GM10847 (cell line): ENCODE results near the gene VTA1.

ENCODE experiments used
- POLR2A ChIP-seq: IDR thresholded peaks from 2 replicates; pipeline ENCODE4 v1.6.1; 2011; ENCODE audit not compliant: insufficient read length; ENCODE audit errors: extremely low read depth

VTA1 gene, protein sequence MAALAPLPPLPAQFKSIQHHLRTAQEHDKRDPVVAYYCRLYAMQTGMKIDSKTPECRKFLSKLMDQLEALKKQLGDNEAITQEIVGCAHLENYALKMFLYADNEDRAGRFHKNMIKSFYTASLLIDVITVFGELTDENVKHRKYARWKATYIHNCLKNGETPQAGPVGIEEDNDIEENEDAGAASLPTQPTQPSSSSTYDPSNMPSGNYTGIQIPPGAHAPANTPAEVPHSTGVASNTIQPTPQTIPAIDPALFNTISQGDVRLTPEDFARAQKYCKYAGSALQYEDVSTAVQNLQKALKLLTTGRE

DNA sequence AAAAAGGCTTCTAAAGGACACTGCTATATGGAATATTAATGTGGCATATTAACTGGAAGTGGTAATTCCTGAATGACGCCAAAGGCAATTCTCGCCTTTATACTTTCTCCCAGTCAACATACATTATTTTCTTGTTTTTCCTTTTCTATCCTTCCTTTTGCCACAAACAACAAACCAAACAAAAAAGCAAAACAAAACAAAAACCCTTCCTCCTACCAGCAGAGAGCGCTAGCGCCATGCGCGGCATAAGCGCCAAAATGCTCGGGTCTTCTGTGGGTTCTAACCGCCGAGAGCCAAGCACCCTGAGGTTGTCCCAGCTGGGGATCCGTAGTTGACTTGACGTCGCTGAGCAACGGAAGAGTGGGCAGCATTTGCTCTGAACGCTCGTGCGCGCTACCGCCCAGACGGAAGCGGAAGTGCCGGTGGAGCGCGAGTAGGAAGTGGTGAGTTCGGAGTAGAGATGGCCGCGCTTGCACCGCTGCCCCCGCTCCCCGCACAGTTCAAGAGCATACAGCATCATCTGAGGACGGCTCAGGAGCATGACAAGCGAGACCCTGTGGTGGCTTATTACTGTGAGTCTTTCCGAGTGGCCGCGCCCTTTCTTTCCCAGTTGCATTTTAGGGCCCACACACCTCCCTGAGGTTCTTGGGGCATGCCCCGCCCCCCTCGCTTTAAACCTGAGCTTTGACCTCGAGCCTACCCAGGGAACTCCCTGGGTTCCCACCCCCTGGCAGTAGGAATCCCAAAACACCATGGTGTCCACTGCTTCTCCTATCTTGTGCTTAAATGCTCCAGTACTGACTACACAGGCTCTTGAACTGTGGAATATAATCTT is at the start of gene VTA1, which contains the start of gene NMBR:
Gene VTA1, plus strand, starts transcription at position 436 of the 835 bp plus-strand sequence. Its CDS starts 25 bp downstream, at position 461.
Gene NMBR, minus strand, starts transcription at position 295 of the 835 bp plus-strand sequence. CDS start 58,464 bp downstream, outside the sequence.
- peak; percentile 57 for TF ChIP-seq POLR2A

DNA sequence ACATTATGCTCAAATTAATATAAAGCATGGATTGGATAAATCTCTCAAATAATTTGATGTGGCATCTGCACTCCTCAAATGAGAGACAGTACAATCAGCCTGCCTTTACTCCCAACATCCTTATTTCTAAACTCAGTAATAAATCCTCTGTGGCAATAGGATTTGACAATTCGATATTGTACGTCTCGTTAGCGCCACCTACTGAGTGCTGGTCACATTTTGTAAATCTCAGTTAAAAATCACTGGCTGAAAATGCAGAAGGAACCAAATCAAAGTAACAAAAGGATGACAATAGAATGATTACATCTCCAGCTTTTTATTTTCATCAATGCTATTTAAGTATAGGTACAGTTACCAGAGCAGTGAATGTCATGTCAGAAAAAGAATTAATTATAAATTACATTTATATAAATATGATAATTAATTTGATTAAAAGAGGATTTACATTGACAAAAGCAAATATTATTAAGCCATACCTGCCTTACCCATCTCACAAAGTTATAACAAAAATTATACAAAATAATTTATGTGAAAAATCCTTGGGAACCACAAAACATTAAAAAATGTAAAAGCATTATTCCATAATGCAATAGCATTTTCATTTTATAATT is 34.5 kb upstream of the VTA1 start:
- no peak for TF ChIP-seq POLR2A

DNA sequence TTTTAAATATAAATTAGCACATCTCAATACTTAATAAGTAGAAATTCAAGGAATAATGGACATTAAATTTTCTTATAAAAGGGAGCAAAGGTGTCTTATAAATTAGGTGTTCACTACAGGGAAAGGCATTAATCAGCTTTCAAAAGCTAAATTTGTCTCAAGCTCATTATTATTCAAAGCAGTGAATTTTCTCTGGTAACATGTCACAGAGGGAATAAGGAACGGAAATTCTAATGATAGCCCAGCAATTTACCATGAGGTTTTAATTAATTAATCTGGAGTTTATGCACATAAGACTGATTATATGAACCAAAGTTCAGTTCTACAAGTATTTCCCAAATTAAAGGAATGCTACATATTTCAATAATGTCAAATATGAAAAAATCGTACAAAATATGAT is 29.7 kb upstream of the VTA1 start:
- TF ChIP-seq POLR2A = no peak

DNA sequence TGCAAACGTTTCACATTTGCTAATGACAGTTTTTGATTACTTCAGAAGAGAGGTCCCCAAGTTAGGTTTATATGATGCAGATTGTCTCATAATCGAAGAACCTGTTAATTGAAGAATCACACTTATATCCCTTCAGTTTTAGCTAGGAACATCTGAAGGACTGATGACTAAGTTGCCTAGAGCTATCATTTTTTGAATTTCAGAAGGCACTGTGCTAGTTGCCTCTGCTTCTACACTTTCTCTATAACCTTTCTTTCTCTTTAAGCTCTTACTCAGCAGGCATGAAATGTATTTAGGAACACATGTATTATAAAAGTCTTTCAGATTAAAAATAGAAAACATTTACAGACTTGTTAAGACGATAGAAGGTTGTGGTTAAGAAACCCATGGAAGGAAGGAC is 28.7 kb upstream of the VTA1 start:
- no peak for TF ChIP-seq POLR2A

DNA sequence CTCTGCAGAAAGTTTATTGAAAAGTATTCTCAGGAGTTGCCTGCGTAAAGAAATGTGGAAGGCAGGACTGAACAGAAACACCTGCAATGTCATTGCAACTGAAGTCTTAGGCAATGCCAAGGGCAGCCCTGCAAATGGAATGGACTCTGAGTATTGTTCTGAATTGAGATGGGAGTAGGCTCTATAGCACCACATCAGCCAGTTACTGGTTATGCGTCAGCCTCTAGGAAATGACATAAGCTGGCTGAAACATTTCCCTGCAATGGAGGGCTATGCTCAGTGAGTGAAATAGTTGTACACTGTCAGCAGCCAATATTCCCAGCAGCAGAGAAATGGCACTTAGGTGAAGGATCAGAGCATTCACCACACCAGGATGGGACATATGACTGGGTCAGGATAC is 28.1 kb upstream of the VTA1 start:
- TF ChIP-seq POLR2A = no peak

GRCh38 chr6:142121342-142121741 is 25.7 kb upstream of the VTA1 start:
- TF ChIP-seq POLR2A = no peak

DNA sequence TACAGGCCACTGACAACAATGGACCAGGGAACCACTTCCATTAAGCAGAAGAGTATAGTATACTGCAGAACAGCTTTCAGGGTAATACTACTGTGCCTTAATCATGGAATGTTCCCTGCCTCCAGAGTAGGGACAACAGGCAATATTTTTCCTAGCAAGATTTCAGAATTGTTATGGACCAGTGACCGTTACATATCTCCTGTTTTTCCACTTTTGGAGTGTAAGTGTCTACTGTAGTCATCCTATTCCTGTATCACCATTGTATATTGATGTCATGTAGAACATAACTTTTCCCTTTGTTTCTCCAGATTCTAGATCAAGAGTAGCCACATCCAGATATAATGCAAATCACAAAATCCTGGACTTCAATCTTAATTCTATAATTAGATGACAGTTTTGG is 16.2 kb upstream of the VTA1 start:
- TF ChIP-seq POLR2A = no peak

- TF ChIP-seq POLR2A = no peak
Measured at GRCh38 chr6:142132625-142133024, 14.4 kb upstream of the VTA1 start, which contains the start of gene GJE1. Gene GJE1, plus strand, starts transcription at chr6:142132925. Its CDS starts 234 bp downstream, at chr6:142133159.

DNA sequence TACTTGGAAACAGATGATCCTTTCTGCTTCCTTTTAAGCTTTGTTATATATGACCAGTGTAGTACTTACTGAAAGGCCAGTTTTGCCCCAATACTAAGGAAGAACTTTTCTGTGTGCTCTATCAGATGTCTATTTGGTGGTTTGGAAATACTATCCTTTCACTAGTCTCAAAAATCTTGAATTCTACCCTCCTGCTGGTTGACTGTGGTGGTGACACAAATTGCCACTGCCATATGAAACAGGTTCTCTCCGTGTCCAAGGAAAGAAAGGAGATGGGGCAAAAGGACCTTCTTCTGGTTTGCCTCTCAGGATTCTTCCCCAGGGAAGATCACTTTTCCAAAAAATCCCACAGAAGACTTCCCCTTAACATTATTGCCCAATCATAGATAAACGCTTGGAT is 8.2 kb upstream of the VTA1 start:
- no peak for TF ChIP-seq POLR2A

DNA sequence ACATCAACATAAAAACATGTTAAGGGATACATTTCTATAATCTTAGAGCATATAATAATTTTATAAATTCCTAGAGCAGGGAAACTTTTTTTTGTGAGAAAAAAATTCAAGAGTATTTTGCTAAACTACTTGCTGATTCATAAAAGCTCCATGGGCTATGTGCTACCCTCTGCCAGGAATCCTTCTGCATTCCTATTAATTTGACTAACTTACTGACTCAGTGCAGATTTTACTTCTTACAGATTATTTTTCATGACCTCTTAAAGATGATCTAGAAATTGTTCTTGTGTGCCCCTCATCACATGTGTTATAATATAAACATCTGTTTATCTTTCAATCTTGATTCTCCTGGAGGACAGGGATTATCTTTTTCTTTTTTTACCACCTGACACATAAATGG is 5.7 kb downstream of the VTA1 start:
- no peak for TF ChIP-seq POLR2A

DNA sequence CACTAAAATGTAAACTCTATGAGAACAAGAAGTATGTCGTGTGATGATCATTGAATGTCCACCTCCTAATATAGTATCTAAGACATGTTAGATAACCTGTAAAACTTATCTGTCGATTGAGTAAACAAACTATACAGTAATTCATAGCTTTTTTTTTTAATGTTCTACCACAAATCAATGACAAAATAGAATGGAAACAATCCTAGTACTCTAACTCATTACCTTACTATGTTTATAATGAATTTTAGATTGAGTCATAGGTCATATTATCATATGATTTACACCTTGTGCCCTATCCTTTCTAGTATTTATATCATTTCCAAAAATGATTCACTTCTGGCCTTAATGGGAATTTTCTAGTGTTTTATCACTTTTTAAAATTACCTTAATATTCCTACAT is 6.1 kb downstream of the VTA1 start:
- TF ChIP-seq POLR2A = no peak

GRCh38 chr6:142154336-142154735 is 7.3 kb downstream of the VTA1 start:
- TF ChIP-seq POLR2A = no peak

- TF ChIP-seq POLR2A = no peak
Measured at GRCh38 chr6:142155091-142155490, 8.0 kb downstream of the VTA1 start.

DNA sequence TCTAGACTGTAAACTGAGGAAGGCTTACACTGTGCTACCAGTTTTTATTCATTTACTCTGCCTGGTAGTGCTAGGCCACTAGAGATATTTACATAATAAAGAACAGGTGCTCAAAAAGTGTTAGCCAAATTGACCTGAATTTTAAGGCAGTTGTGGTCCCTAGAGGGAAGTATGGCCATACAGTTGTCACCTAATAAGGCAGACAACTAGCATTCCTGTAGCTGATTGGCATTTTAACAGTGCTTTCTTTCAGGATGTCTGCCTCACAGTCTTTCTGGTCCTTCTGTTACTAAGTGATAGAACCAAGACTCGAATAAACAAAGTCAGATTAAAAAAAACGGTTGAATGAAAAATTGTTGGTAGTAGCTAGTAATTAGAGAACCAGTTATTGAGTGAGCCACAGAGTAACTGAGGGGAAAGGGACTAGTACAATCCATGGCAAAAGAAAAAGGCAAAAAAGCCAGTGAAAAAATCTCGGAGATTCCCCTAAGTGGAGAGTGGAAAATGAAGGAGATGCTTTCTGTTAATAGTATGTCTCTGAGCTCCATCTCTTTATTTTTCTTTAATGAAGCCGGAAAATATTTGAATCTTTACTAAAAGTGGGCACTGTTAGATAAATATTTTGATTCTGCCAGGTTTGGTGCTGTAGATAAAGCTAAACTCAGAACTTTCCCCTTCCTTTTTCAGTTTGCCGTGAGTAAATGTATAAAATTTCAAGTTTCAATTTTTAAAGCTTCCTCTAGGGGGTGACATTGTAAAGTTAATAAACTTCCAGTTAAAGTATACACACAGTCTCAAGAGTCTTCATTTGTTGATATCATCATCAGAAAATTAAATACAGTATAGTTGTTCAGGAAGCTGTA is 9.1 kb downstream of the VTA1 start:
- TF ChIP-seq POLR2A = no peak

GRCh38 chr6:142162780-142163179 is 15.7 kb downstream of the VTA1 start:
- TF ChIP-seq POLR2A = no peak
